GM18511 (cell line): ENCODE measurements around the gene TXN2.
"Not testable (repeated sequence)": the region's sequence is repeated elsewhere in the genome, so short reads cannot be mapped to it uniquely, and the experiment has no call there.

Source experiments
- ATAC-seq: cut with Tn5 transposase; IDR thresholded peaks from one replicate; pipeline ENCODE4 v1.9.1; 2021; ENCODE audit warnings: mild to moderate bottlenecking, moderate library complexity; ENCODE audit not compliant: unreplicated experiment

The TXN2 gene, protein sequence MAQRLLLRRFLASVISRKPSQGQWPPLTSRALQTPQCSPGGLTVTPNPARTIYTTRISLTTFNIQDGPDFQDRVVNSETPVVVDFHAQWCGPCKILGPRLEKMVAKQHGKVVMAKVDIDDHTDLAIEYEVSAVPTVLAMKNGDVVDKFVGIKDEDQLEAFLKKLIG

GRCh38 chr22:36481393-36482168 lies at the start of gene TXN2:
TSS of gene TXN2 (minus strand) at chr22:36481640. CDS start at chr22:36480837, 803 bp downstream.
- peak; percentile 93 for ATAC-seq

GRCh38 chr22:36528795-36529751 lies 47.6 kb upstream of the TXN2 start, which contains the start of gene EIF3D:
TSS of gene EIF3D (minus strand) at chr22:36529166. CDS start at chr22:36526121, 3,045 bp downstream.
- peak; percentile 97 for ATAC-seq

DNA sequence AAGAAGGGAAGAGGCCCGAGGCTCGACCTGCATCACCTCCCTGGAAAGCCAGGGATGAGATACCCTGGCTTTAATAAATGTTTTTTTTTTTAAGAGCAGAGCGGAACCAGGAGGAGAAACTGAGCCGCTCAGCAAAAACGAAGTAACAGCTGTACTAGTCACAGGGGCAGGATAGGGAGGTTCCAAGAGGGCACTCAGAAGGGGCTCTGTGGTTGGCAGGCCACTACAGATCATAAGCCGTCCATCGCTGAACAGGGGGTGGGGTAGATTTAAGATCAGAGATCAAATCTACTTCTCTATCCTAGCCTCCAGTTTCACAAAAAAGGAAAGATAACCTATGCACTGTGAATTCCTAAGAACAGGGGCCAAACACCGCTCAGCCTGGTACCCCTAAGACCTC lies 46.9 kb upstream of the TXN2 start:
- no peak for ATAC-seq

GRCh38 chr22:36522662-36523061 lies 41.2 kb upstream of the TXN2 start:
- ATAC-seq, result no peak

- ATAC-seq, result no peak
Measured at GRCh38 chr22:36520423-36520822, 39.0 kb upstream of the TXN2 start.

- ATAC-seq, result not testable (repeated sequence)
Measured at GRCh38 chr22:36519906-36520305, 38.5 kb upstream of the TXN2 start.

DNA sequence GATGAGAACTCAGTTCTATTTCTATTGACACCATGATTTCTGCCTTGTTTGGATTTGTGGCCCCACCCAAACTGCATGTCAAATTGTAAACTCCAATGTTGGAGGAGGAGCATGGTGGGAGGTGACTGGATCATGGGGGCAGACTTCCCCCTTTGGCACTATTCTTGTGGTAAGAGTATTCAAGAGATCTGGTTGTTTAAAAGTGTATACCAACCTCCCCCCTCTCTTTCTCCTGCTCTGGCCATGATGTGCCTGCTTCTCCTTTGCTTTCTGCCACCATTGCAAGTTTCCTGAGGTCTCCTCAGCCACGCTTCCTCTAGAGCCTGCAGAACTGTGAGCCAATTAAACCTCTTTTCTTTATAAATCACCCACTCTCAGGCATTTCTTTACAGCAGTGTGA lies 33.3 kb upstream of the TXN2 start:
- ATAC-seq, result no peak

GRCh38 chr22:36512991-36513390 lies 31.6 kb upstream of the TXN2 start:
- ATAC-seq, result no peak

DNA sequence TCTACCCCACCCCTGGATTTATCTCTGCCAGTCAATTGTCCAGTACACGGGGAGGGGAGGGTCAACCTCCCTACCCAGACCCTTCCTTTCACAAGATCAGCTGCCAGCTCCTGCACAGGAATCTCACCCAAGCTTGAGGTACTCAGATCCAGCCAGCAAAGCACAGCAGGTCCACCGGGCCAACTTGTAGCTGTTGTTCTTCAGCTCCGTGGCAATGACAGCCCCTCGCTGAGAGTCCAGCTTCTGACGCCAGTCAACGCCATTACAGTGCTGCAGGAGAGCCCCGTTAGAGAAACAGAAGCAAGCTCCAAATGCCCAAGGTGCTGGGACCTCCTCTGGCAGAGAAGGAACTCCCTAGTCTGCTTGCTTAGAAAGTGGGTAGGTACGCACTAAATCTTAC lies 30.9 kb upstream of the TXN2 start:
- no peak for ATAC-seq

DNA sequence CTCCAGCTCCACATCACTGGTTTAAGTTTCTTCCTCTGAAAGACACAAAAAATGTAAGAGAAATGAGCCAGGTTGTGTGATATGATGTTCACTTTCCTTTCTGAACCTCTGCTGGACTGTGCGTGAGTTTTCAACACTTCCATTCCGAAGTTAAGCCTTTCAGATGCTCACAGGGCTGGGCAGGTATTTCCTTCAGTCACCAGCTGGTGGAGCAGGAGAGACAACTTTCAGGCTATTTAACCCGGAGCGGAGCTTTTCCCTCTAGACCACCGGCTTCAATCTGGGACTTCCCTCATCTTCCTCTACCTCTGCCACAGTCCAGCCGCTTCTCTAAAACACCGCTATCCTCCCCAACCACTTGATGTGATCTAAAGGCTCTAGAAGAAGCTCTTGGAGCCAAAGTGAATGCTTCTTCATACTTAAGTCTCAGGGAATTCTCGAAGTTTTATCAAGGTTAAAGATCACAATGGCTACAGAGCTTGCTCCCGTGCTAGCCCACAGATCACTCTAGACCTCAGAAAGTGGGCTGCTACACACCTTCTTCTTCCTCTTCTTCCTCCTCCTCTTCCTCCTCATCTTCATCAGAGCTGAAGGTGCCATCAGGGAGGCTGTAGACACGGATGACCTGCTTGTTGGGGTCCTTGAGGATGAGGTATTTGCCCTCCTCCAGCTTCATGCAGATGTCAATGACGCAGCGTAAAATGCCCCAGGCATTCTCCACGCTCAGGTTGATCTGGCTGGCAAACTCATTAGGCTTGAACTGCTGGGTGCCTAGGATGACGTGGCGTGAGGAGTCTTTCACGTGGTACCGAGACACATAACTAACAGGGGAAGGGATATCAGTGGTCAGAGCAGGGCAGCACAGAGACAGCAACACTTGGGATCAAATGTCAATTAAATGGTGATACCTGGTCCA lies 29.8 kb upstream of the TXN2 start:
- ATAC-seq, result no peak

DNA sequence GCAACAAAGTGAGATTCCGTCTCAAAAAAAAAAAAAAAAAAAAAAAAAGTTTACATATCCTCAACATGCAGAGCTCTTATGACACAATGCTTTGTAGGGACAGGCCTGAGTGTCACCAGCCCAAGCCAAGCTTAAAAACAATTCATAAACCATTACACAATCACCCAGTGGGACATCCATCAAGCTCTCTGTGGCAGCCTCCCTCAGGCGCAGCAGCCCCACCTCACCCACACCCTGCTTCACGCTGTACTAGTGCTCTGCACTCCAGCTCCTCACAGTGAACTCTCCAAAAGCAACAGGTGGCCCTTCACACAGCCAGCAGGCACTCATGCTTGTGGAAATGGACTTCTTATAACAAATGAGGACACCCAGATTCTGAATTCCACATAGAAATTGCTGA lies 28.9 kb upstream of the TXN2 start:
- no peak for ATAC-seq

- ATAC-seq, result no peak
Measured at GRCh38 chr22:36507518-36508010, 26.1 kb upstream of the TXN2 start.

GRCh38 chr22:36506637-36507517 lies 25.4 kb upstream of the TXN2 start, which contains the start of gene FOXRED2:
TSS of gene FOXRED2 (minus strand) at chr22:36507040. CDS start at chr22:36506422, 618 bp downstream.
- peak; percentile 90 for ATAC-seq

DNA sequence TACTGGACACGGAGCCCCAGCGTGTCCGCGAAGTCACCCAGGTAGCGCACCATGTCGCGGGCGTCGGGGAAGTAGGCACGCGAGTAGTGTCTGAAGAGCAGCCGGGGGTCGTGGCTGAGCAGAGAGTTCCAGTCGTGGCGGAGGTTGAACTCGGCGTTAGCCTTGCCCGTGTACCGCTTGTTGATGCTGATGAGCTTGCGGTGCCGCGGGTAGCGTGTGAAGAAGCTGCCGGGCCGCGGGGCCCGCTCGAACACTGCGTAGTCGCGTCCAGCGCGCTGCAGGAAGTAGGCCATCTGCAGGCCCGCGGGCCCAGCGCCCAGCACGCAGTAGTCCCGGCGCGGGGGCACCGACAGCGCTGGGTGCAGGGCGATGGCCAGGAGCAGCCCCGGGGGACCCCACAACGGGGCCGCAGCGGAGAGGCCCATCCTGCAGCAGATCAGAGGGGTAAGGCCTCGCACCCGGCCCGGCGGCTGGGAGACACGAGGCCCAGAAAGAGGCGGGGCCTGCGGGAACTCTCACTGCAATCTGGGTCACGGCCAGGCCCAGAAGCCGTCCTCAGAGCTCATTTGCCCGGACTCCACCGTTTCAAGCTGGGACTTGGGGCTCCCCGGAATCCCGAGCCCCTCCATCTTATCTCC lies 24.7 kb upstream of the TXN2 start:
- no peak for ATAC-seq

GRCh38 chr22:36497910-36498665 lies 16.6 kb upstream of the TXN2 start:
- no peak for ATAC-seq

DNA sequence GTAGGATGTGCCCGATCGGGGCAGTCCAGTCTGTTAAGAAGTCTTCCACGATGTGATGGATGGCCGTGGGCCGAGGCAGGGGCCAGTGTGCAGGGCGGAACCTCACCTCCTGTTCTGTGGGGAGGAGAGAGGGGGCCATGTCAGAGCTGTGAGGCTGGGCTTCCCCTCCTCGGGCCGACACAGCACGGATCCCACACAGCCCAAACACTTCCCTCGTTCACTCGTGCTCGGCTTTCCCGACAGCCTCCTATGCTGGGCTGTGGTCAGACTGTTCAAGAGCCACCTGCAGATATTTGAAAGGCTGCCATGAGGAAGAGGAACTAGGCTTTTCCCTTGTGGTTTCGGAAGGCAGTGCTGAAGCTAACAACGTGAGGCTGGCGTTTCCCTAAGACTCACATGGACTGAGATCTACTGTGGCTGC lies 12.3 kb upstream of the TXN2 start:
- peak; percentile 73 for ATAC-seq

DNA sequence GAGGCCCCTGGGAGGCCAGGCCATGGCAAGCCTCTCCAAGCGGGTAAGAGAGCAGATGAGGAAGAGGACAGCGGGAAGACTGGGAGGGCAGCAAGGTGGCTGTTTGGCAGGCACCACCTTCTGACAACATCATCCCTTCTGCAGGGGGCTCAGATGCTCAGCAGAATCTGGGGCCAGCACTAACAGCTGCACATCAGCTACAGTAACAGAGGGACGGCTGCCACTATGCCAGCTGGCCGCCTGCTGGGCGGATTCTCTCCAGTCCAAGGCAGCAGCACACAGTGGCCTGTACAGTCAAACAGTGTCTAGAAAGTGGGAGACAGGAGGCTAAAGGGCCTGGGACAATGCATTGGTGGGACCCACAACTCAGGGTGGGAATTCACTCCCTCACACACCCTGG lies 10.7 kb upstream of the TXN2 start:
- no peak for ATAC-seq

- no peak for ATAC-seq
Measured at GRCh38 chr22:36491155-36491554, 9.7 kb upstream of the TXN2 start.
